ENCODE results near the gene CYTH1. TPM values are rescaled to one million over a fixed set of nuclear protein-coding genes. Genes with fewer than 3 reads are reported as not detected.

The CYTH1 gene
- total RNA-seq, 2 experiments from 2014 or later: 521 to 525 TPM

- ATAC-seq (ENCODE audit: poor library complexity): peak; percentile 17
- peak overlapping the region; percentile 90 for H3K27ac Mint-ChIP-seq
- peaks cover 69% of the 10 kb centered on the region for H3K36me3 Mint-ChIP-seq (ENCODE audit: low read depth)
- no peaks in the 10 kb centered on the region for H3K27me3 ChIP-seq (ENCODE audit: control insufficient read depth in 1 of 2, insufficient read depth in 2 of 2, low read length in 2 of 2)
- CTCF ChIA-PET: interaction anchor here (0.8 to 4.2 kb wide), 14 partner anchors 10 to 63 kb away, joined by 3 to 16 read pairs (median 3); no protein-coding TSS in a partner anchor
- peak overlapping the region; percentile 66 for H3K4me3 ChIP-seq (ENCODE audit: low read length)
- no peaks in the 10 kb centered on the region for H3K27me3 Mint-ChIP-seq
- DNase-seq: peak in 4 of 14 experiments; percentile 35 to 72 (median 65)
- no peaks in the 10 kb centered on the region for H3K9me3 ChIP-seq (ENCODE audit: control insufficient read depth in 1 of 2, insufficient read depth in 1 of 2, low read length in 2 of 2)
- peak overlapping the region; percentile 66 to 80 for H3K27ac ChIP-seq (ENCODE audit: low read depth in 1 of 2, low read length in 2 of 2)
- peaks cover 13% of the 10 kb centered on the region for H3K36me3 ChIP-seq (ENCODE audit: insufficient read depth, low read length)
- H3K4me1 Mint-ChIP-seq (ENCODE audit: low read depth): peaks cover 91% of the 10 kb centered on the region
- TF ChIP-seq CTCF (IDR thresholded peaks at IDR 0.05): no peak
- H3K4me1 ChIP-seq (ENCODE audit: insufficient read depth, low read length): peaks cover 80% of the 10 kb centered on the region
- H3K4me3 Mint-ChIP-seq: peak overlapping the region; percentile 96
- H3K9me3 Mint-ChIP-seq: no peaks in the 10 kb centered on the region
- intact Hi-C loops (cut with DNase I, micrococcal nuclease): loop anchor here in 1 of 2 experiments (1.0 to 5.0 kb wide), 4 partner anchors 9 to 41 kb away; no protein-coding TSS in a partner anchor
- POLR2A ChIA-PET: interaction anchor here (0.8 to 5.3 kb wide), 21 partner anchors 7 to 608 kb away, joined by 3 to 42 read pairs (median 6); partner anchors contain the start of gene CYTH1
Observed at GRCh38 chr17:78735832-78736525, 46.1 kb downstream of the CYTH1 start.

GRCh38 chr17:78734793-78735641 lies 47.1 kb downstream of the CYTH1 start:
- Histone ChIP-seq H3K27ac (ENCODE audit: low read depth in 1 of 2, low read length in 2 of 2) (peak overlapping the region; percentile 49 to 80), H3K36me3 (ENCODE audit: insufficient read depth, low read length) (peaks cover 12% of the 10 kb centered on the region), H3K9me3 (ENCODE audit: control insufficient read depth in 1 of 2, insufficient read depth in 1 of 2, low read length in 2 of 2) (no peaks in the 10 kb centered on the region), H3K4me3 (ENCODE audit: low read length) (peak overlapping the region; percentile 66), H3K4me1 (ENCODE audit: insufficient read depth, low read length) (peaks cover 82% of the 10 kb centered on the region), H3K27me3 (ENCODE audit: control insufficient read depth in 1 of 2, insufficient read depth in 2 of 2, low read length in 2 of 2) (no peaks in the 10 kb centered on the region)
- intact Hi-C loops (cut with DNase I, micrococcal nuclease): loop anchor here in 1 of 2 experiments (5.0 kb wide), 1 partner anchor 42 kb away; no protein-coding TSS in a partner anchor
- no peak for TF ChIP-seq CTCF (IDR thresholded peaks at IDR 0.05)
- CTCF ChIA-PET: interaction anchor here (0.7 to 4.2 kb wide), 11 partner anchors 9 to 51 kb away, joined by 3 to 16 read pairs (median 3); no protein-coding TSS in a partner anchor
- Mint-ChIP-seq H3K4me3 (peak overlapping the region; percentile 96), H3K9me3 (no peaks in the 10 kb centered on the region), H3K27me3 (no peaks in the 10 kb centered on the region), H3K36me3 (ENCODE audit: low read depth) (peaks cover 64% of the 10 kb centered on the region), H3K4me1 (ENCODE audit: low read depth) (peaks cover 87% of the 10 kb centered on the region), H3K27ac (peak overlapping the region; percentile 90)
- no peak for DNase-seq
- no peak for ATAC-seq (ENCODE audit: poor library complexity)
- POLR2A ChIA-PET: interaction anchor here (0.6 to 5.3 kb wide), 12 partner anchors 9 to 107 kb away, joined by 3 to 42 read pairs (median 5); partner anchors contain the start of gene CYTH1

DNA sequence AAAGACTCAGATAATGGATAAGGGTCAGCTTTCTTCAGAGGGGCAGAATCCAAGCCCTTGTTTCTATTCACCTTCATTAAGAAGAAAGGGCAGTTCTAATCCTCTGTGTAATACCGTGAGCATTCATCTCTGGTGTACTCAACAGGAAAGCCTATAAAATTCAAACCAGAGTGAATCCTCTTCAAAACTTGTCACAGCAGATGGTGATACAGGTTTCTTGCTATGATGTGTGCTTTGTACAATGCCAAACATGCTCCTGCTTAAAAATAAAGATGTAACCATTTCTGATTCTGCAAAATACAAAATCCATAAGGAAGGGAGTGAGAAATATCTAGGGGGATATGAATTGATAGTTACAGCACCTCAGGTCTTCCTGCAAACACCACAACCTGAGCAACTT lies 49.7 kb downstream of the CYTH1 start:
- DNase-seq (no peak), ATAC-seq (ENCODE audit: poor library complexity) (no peak)
- no peak for TF ChIP-seq CTCF (IDR thresholded peaks at IDR 0.05)
- Histone ChIP-seq H3K4me3 (ENCODE audit: low read length) (no peak overlapping the region), H3K27ac (ENCODE audit: low read depth in 1 of 2, low read length in 2 of 2) (peak overlapping the region in 1 of 2 donors; percentile 9), H3K4me1 (ENCODE audit: insufficient read depth, low read length) (peaks cover 82% of the 10 kb centered on the region), H3K36me3 (ENCODE audit: insufficient read depth, low read length) (peaks cover 8% of the 10 kb centered on the region), H3K27me3 (ENCODE audit: control insufficient read depth in 1 of 2, insufficient read depth in 2 of 2, low read length in 2 of 2) (no peaks in the 10 kb centered on the region), H3K9me3 (ENCODE audit: control insufficient read depth in 1 of 2, insufficient read depth in 1 of 2, low read length in 2 of 2) (no peaks in the 10 kb centered on the region)
- Mint-ChIP-seq H3K4me1 (ENCODE audit: low read depth) (peaks cover 86% of the 10 kb centered on the region), H3K27me3 (no peaks in the 10 kb centered on the region), H3K36me3 (ENCODE audit: low read depth) (peaks cover 53% of the 10 kb centered on the region), H3K4me3 (peak overlapping the region; percentile 73), H3K27ac (peak overlapping the region; percentile 74), H3K9me3 (no peaks in the 10 kb centered on the region)
- CTCF ChIA-PET: no interaction called here
- POLR2A ChIA-PET: interaction anchor here (1.2 kb wide), 1 partner anchor 87 kb away, joined by 3 read pairs; no protein-coding TSS in a partner anchor
- intact Hi-C loops (cut with DNase I, micrococcal nuclease): no loop called here

Data from CD4-positive, alpha-beta T cell (primary cell).